GM23338 (cell line): ENCODE data around the gene SND1. TPM values are rescaled to one million over a fixed set of nuclear protein-coding genes. Genes with fewer than 3 reads are reported as not detected.

Experiments
- ATAC-seq: fragments of 200-7000 bp; cut with Tn5 transposase; 3 replicates; pipeline ENCODE4 v1.9.1; 2020
- DNase-seq: peaks from one replicate; pipeline ENCODE4 v3.0.0-alpha.2; 2015; ENCODE audit warnings: low spot score
- H2AFZ ChIP-seq: fragments of 200-600 bp; sonication (generic); 2 replicates; pipeline ENCODE4 v1.8.0; 2016; ENCODE audit warnings: antibody characterized with exemption, mild to moderate bottlenecking, moderate library complexity
- H3F3A ChIP-seq: fragments of 200-600 bp; sonication (generic); replicated peaks from 2 replicates; pipeline ENCODE4 v1.8.0; 2017; ENCODE audit warnings: antibody characterized with exemption, mixed run types, low read depth
- H3K27ac ChIP-seq: fragments of 200-600 bp; sonication (generic); 2 replicates; pipeline ENCODE4 v1.6.1; 2016; ENCODE audit warnings: low read depth
- H3K27me3 ChIP-seq: fragments of 200-600 bp; sonication (generic); 2 replicates; pipeline ENCODE4 v1.8.0; 2016; ENCODE audit warnings: mild to moderate bottlenecking, mixed run types, moderate library complexity; ENCODE audit not compliant: insufficient read depth
- H3K36me3 ChIP-seq: fragments of 200-600 bp; sonication (generic); 2 replicates; pipeline ENCODE4 v1.8.0; 2016; ENCODE audit warnings: mild to moderate bottlenecking; ENCODE audit not compliant: insufficient read depth
- H3K4me1 ChIP-seq: fragments of 200-600 bp; sonication (generic); 2 replicates; pipeline ENCODE4 v1.8.0; 2016; ENCODE audit warnings: mild to moderate bottlenecking, moderate library complexity; ENCODE audit not compliant: insufficient read depth
- H3K4me2 ChIP-seq: fragments of 200-600 bp; sonication (generic); 2 replicates; pipeline ENCODE4 v1.7.1; 2017; ENCODE audit warnings: mixed run types
- H3K4me3 ChIP-seq: fragments of 200-600 bp; sonication (generic); 2 replicates; pipeline ENCODE4 v1.6.1; 2016; ENCODE audit warnings: mixed run types
- H3K79me2 ChIP-seq: fragments of 200-600 bp; sonication (generic); replicated peaks from 2 replicates; pipeline ENCODE4 v1.8.0; 2017; ENCODE audit warnings: mild to moderate bottlenecking; ENCODE audit not compliant: insufficient read depth
- H3K9me2 ChIP-seq: fragments of 200-600 bp; sonication (generic); 2 replicates; pipeline ENCODE4 v1.8.0; 2017; ENCODE audit not compliant: insufficient read depth
- H4K20me1 ChIP-seq: fragments of 200-600 bp; sonication (generic); replicated peaks from 2 replicates; pipeline ENCODE4 v1.8.0; 2017; ENCODE audit warnings: mild to moderate bottlenecking; ENCODE audit not compliant: insufficient read depth
- H3K27ac Mint-ChIP-seq: 2 replicates; pipeline ENCODE4 v1.8.0; 2020; ENCODE audit warnings: inconsistent platforms, mild to moderate bottlenecking, moderate library complexity, mixed read lengths
- H3K27me3 Mint-ChIP-seq: 3 replicates; pipeline ENCODE4 v1.8.0; 2022; ENCODE audit warnings: low read depth, mild to moderate bottlenecking, moderate library complexity, mixed read lengths, inconsistent platforms; ENCODE audit not compliant: insufficient read depth, poor library complexity
- H3K36me3 Mint-ChIP-seq: 3 replicates; pipeline ENCODE4 v1.8.0; 2021; ENCODE audit warnings: low read depth, mild to moderate bottlenecking, inconsistent platforms, moderate library complexity, mixed read lengths
- H3K4me1 Mint-ChIP-seq: 3 replicates; pipeline ENCODE4 v1.8.0; 2020; ENCODE audit warnings: mild to moderate bottlenecking, inconsistent platforms, mixed read lengths
- H3K4me3 Mint-ChIP-seq: 3 replicates; pipeline ENCODE4 v1.8.0; 2021; ENCODE audit warnings: moderate library complexity, mild to moderate bottlenecking, inconsistent platforms, mixed read lengths
- H3K9me3 Mint-ChIP-seq: 3 replicates; pipeline ENCODE4 v1.8.0; 2020; ENCODE audit warnings: moderate library complexity, mild to moderate bottlenecking, inconsistent platforms, mixed read lengths
- CREB1 ChIP-seq: fragments of 250-450 bp; sonication (Bioruptor Pico); IDR thresholded peaks from 2 replicates; pipeline ENCODE4 v1.5.0; 2020; ENCODE audit warnings: low read depth, mild to moderate bottlenecking, moderate library complexity
- CTCF ChIP-seq, 2 experiments: fragments of 200-600 bp in 1 of 2; sonication (generic) in 1 of 2; conservative IDR thresholded peaks; 2 replicates each; pipeline versions ENCODE4 v1.5.1 to v1.6.1; 2016 to 2017; ENCODE audit warnings: antibody characterized with exemption in 2 of 2, low read depth in 2 of 2, mild to moderate bottlenecking in 2 of 2, moderate library complexity in 1 of 2
- ETS1 ChIP-seq: IDR thresholded peaks from 2 replicates; pipeline ENCODE4 v1.6.1; 2016; ENCODE audit warnings: antibody characterized with exemption
- EZH2 ChIP-seq: fragments of 200-600 bp; sonication (generic); IDR thresholded peaks from one replicate; pipeline ENCODE4 v1.8.0; 2017; ENCODE audit warnings: antibody characterized with exemption, mild to moderate bottlenecking, low read depth; ENCODE audit not compliant: unreplicated experiment
- EZH2phosphoT487 ChIP-seq: fragments of 200-600 bp; sonication (generic); IDR thresholded peaks from one replicate; pipeline ENCODE4 v1.8.1; 2018; ENCODE audit warnings: antibody characterized with exemption; ENCODE audit not compliant: unreplicated experiment
- JUNB ChIP-seq: IDR thresholded peaks from one replicate; pipeline ENCODE4 v1.6.1; 2016; ENCODE audit warnings: antibody characterized with exemption; ENCODE audit not compliant: unreplicated experiment
- NANOG ChIP-seq: IDR thresholded peaks from 2 replicates; pipeline ENCODE4 v1.6.1; 2016; ENCODE audit warnings: antibody characterized with exemption, borderline replicate concordance
- POLR2AphosphoS5 ChIP-seq: IDR thresholded peaks from 2 replicates; pipeline ENCODE4 v1.6.1; 2016; ENCODE audit warnings: antibody characterized with exemption, low read depth
- REST ChIP-seq: IDR thresholded peaks from one replicate; pipeline ENCODE4 v1.6.1; 2018; ENCODE audit warnings: antibody characterized with exemption; ENCODE audit not compliant: unreplicated experiment
- STAT1 ChIP-seq: IDR thresholded peaks from one replicate; pipeline ENCODE4 v1.6.1; 2016; ENCODE audit warnings: antibody characterized with exemption; ENCODE audit not compliant: unreplicated experiment
- ZNF114 ChIP-seq: fragments of 250-450 bp; sonication (Bioruptor Pico); IDR thresholded peaks from 2 replicates; pipeline ENCODE4 v1.5.0; 2020; ENCODE audit warnings: mild to moderate bottlenecking, moderate library complexity
- ZNF331 ChIP-seq: fragments of 250-450 bp; sonication (Bioruptor Pico); IDR thresholded peaks from 2 replicates; pipeline ENCODE4 v1.5.0; 2020; ENCODE audit warnings: low read depth, mild to moderate bottlenecking, moderate library complexity
- ZNF462 ChIP-seq: fragments of 250-450 bp; sonication (Bioruptor Pico); IDR thresholded peaks from 2 replicates; pipeline ENCODE4 v1.5.0; 2020; ENCODE audit warnings: mild to moderate bottlenecking, moderate library complexity
- polyA plus RNA-seq: library from polyadenylated mRNA; unstranded; fragments of >200 nt; fragmentation: Nextera tagmentation; extraction: Ambion mirVana; gene quantifications from 2 replicates; pipeline ENCODE4 v1.2.1, GENCODE V29; 2016
- total RNA-seq: library from RNA; depleted of rRNA; stranded (reverse); fragments of >200 nt; shearing (Covaris generic); gene quantifications from 2 replicates; pipeline ENCODE4 v1.2.3, GENCODE V29; 2014

Gene SND1
- total and polyA plus RNA-seq, 2 experiments from 2014 or later: 107 to 254 TPM

GRCh38 chr7:127657500-127657899 is 5.5 kb downstream of the SND1 start:
- DNase-seq (no peak), ATAC-seq (no peak)
- Histone ChIP-seq H3K27me3 (no peaks in the 10 kb centered on the region), H3K4me2 (no peak overlapping the region), H3K79me2 (peaks cover 100% of the 10 kb centered on the region), H3K36me3 (no peaks in the 10 kb centered on the region), H4K20me1 (peaks cover 71% of the 10 kb centered on the region), H3K4me3 (no peak overlapping the region), H3K9me2 (no peaks in the 10 kb centered on the region), H3F3A (no peaks in the 10 kb centered on the region), H2AFZ (no peak overlapping the region), H3K4me1 (peaks cover 78% of the 10 kb centered on the region), H3K27ac (no peak overlapping the region)
- no peaks in the 10 kb centered on the region for H3K27me3 Mint-ChIP-seq
- no peak for TF ChIP-seq NANOG
- TF ChIP-seq ZNF331 (CRISPR knock-in tag): no peak
- no peak for TF ChIP-seq CREB1
- TF ChIP-seq ZNF114 (CRISPR knock-in tag): no peak
- TF ChIP-seq EZH2: no peak
- TF ChIP-seq ZNF462 (CRISPR knock-in tag): no peak
- TF ChIP-seq REST: no peak
- TF ChIP-seq POLR2AphosphoS5: no peak
- no peak for TF ChIP-seq JUNB
- no peak for TF ChIP-seq CTCF (conservative IDR thresholded peaks at IDR 0.05; ENCODE audit: low read depth in 2 of 2)
- TF ChIP-seq ETS1: no peak
- no peak for TF ChIP-seq EZH2phosphoT487
- TF ChIP-seq STAT1: no peak
- H3K36me3 Mint-ChIP-seq: peaks cover 19% of the 10 kb centered on the region
- H3K27ac Mint-ChIP-seq: no peak overlapping the region
- peaks cover 65% of the 10 kb centered on the region for H3K4me1 Mint-ChIP-seq
- H3K4me3 Mint-ChIP-seq: no peak overlapping the region
- no peaks in the 10 kb centered on the region; the same call in 2 of the 3 replicates for H3K9me3 Mint-ChIP-seq
